Left renal pelvis (tissue), 4 donors: ENCODE results near the gene GLIPR2. TPM values are rescaled to one million over a fixed set of nuclear protein-coding genes. Genes with fewer than 3 reads are reported as not detected.
"Not testable (repeated sequence)": the region's sequence is repeated elsewhere in the genome, so short reads cannot be mapped to it uniquely, and the experiment has no call there.

Experiments
- DNase-seq, 4 donors: peaks; one replicate each; pipeline ENCODE4 v3.0.0-alpha.2; 2013; ENCODE audit warnings: low read depth in 4 of 4, low spot score in 3 of 4
- polyA plus RNA-seq, 4 donors: library from polyadenylated mRNA; unstranded; fragments of 120-200 nt; gene quantifications; one replicate each; pipeline ENCODE4 v1.2.1, GENCODE V29; 2013; ENCODE audit not compliant: insufficient read length in 4 of 4

Gene GLIPR2
- polyA plus RNA-seq, 4 donors = 35.6 to 68.3 (median 46.0) TPM

GRCh38 chr9:36142510-36143244 is 6.1 kb downstream of the GLIPR2 start:
- no peak for DNase-seq

- no peak for DNase-seq
These were observed 6.7 kb downstream of the GLIPR2 start for GRCh38 chr9:36143245-36143641.

- no peak for DNase-seq
These were observed 8.0 kb downstream of the GLIPR2 start for GRCh38 chr9:36144309-36145232.

- no peak for DNase-seq
These were observed 9.4 kb downstream of the GLIPR2 start for GRCh38 chr9:36145970-36146369.

- no peak for DNase-seq
These were observed 10.1 kb downstream of the GLIPR2 start for GRCh38 chr9:36146651-36147050.

- DNase-seq = no peak
These were observed 11.1 kb downstream of the GLIPR2 start for GRCh38 chr9:36147441-36148175.

- DNase-seq = no peak
These were observed 11.9 kb downstream of the GLIPR2 start for GRCh38 chr9:36148311-36149051.

- no peak for DNase-seq
These were observed 12.7 kb downstream of the GLIPR2 start for GRCh38 chr9:36149197-36149596.

- DNase-seq = no peak
These were observed 14.2 kb downstream of the GLIPR2 start for GRCh38 chr9:36150574-36151315.

GRCh38 chr9:36151316-36152210 is 15.0 kb downstream of the GLIPR2 start:
- DNase-seq = no peak

GRCh38 chr9:36152741-36153438 is 16.4 kb downstream of the GLIPR2 start:
- no peak for DNase-seq

GRCh38 chr9:36153746-36154145 is 17.2 kb downstream of the GLIPR2 start:
- DNase-seq = no peak

- peak; percentile 60 to 70 (median 66) for DNase-seq
These were observed 17.9 kb downstream of the GLIPR2 start for GRCh38 chr9:36154331-36154952.

GRCh38 chr9:36156116-36156515 is 19.6 kb downstream of the GLIPR2 start:
- DNase-seq = no peak

- no peak for DNase-seq
These were observed 21.6 kb downstream of the GLIPR2 start for GRCh38 chr9:36158122-36158521.

- no peak for DNase-seq
These were observed 22.4 kb downstream of the GLIPR2 start for GRCh38 chr9:36158917-36159316.

GRCh38 chr9:36159509-36159908 is 23.0 kb downstream of the GLIPR2 start:
- not testable (repeated sequence) for DNase-seq

- not testable (repeated sequence) for DNase-seq
These were observed 23.6 kb downstream of the GLIPR2 start for GRCh38 chr9:36160126-36160525.
